Measurements from ENCODE around the gene ZNF35.

ZNF35 gene

DNA sequence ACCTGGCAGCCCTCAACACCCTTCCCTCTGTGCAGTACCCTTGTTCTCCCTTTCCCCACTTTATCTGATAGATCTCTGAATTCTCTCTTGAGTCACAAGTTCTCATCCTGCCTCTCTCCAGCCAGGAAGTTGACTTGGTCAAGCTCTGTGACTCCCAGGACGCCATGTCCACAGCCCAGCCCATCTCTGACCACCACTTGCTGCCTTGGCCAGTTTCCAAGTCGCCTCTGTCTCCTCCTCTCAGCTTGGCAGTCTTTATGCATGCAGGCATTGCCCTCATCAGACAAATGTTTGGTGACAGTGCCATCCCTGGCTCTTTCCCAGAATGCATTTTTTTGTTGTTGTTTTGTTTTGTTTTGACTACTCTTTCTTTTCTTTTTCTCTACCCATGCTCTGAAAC is 25.7 kb downstream of the ZNF35 start:
- no peak for DNase-seq
- in situ Hi-C loops (cut with HindIII; ENCODE audit: low pct_ligation_motif_present, low sequenced_read_pairs): no loop called here
- TF ChIP-seq, protein P1, sequence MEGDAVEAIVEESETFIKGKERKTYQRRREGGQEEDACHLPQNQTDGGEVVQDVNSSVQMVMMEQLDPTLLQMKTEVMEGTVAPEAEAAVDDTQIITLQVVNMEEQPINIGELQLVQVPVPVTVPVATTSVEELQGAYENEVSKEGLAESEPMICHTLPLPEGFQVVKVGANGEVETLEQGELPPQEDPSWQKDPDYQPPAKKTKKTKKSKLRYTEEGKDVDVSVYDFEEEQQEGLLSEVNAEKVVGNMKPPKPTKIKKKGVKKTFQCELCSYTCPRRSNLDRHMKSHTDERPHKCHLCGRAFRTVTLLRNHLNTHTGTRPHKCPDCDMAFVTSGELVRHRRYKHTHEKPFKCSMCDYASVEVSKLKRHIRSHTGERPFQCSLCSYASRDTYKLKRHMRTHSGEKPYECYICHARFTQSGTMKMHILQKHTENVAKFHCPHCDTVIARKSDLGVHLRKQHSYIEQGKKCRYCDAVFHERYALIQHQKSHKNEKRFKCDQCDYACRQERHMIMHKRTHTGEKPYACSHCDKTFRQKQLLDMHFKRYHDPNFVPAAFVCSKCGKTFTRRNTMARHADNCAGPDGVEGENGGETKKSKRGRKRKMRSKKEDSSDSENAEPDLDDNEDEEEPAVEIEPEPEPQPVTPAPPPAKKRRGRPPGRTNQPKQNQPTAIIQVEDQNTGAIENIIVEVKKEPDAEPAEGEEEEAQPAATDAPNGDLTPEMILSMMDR (IDR thresholded peaks at IDR 0.05; ENCODE audit: low read depth, low read length, missing control alignments): no peak

DNA sequence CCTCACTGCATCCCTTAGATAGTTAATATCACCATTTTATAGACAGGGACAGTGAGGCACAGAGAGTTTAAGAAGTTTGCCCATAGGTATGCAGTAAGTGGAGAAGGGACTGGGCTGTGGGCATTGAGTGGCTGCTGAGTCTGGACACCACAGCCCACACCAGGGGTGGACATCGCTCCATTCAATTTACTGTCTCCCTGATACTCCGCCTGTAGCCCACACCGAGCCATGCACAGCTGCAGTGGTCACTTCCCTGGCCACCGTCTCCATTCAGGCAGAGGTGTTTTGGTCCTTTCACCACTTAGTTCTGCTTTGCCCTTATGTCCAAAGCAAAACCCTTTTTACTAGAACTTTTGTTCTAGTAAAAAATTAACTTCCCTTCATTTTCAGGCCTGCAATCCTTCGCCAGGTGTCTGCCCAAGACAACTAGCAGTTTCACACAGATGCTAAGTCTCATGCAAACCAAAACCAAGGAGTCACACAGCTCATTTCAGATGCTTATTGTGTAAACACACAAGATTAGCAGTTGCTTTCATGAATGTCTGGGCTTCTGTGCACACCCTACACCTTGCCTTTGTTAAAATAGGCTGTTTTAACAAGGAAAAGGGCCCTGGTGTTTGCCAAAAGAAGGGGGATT is 30.1 kb downstream of the ZNF35 start:
- no peaks in the 10 kb centered on the region for H3K36me3 ChIP-seq (replicated peaks)
- in situ Hi-C loops (cut with HindIII; ENCODE audit: low pct_ligation_motif_present, low sequenced_read_pairs): no loop called here
- no peak overlapping the region for H3K27ac ChIP-seq
- DNase-seq: no peak
- TF ChIP-seq, protein P1 (IDR thresholded peaks at IDR 0.05; ENCODE audit: low read depth, low read length, missing control alignments): no peak
- no peak overlapping the region for H3K4me3 ChIP-seq (ENCODE audit: low read depth, low read length)
- H3K27me3 ChIP-seq (replicated peaks): no peaks in the 10 kb centered on the region

More for the DNA sequence above, 25.7 kb downstream of the ZNF35 start:
- Histone ChIP-seq H3K4me3 (ENCODE audit: low read depth, low read length) (no peak overlapping the region), H3K27ac (no peak overlapping the region), H3K36me3 (replicated peaks) (no peaks in the 10 kb centered on the region), H3K27me3 (replicated peaks) (no peaks in the 10 kb centered on the region)

DNA sequence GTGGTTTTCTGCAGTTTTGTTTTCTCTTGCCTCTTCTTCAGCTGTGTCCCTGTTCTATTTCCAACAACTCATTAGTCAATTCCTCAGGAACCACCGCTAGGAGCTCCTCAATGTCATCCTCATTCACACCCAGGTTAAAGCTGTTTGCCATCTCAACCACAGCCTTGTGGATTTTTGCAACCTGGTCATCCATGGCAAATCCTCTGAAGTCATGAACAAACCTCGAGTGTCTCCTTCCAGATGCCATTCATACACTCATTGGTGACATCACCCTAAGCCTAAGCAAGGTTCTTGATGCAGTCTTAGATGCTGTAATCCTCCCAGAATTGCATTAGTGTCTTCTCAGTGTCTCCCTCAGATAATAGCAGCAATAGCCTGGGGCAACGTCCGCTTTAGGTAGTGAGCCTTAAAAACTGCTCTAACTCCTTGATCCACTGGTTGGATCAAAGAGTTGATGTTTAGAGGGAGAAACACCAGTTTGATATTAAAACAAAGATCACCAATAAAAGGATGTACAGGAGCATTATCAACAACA is 32.5 kb downstream of the ZNF35 start:
- H3K4me3 ChIP-seq (ENCODE audit: low read depth, low read length): no peak overlapping the region
- no peak for DNase-seq
- TF ChIP-seq, protein P1 (IDR thresholded peaks at IDR 0.05; ENCODE audit: low read depth, low read length, missing control alignments): no peak
- H3K27ac ChIP-seq: no peak overlapping the region
- no peaks in the 10 kb centered on the region for H3K36me3 ChIP-seq (replicated peaks)
- in situ Hi-C loops (cut with HindIII; ENCODE audit: low pct_ligation_motif_present, low sequenced_read_pairs): no loop called here
- no peaks in the 10 kb centered on the region for H3K27me3 ChIP-seq (replicated peaks)

DNA sequence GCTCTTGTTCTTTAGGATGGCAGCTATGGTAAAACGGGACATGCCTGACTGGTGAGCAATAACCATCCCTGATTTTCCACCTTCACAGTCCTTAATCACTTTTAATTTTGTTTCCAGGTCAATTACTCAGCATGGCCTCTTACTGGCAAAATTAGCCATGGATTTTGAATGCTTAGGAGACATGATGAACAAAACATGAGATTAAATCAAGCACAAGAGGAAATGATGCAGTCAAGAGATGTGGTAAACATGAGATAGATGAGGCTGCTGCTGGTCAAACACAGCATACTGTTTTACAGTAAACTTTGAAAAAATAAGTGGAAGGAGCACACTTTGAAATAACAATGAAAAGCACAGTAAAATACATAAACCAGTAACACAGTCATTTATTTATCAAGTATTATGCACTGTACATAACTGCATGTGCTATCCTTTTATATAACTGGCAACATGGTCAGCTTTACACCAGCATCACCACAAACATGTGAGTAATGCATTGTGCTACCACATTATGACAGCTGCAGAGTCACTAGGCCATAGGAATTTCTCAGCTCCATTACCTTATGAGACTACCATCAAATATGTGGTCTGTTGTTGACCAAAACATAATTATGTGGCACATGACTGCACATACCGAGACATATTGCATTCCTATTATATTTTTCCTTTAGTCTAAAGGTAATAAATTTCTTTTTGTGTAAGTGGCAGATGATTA is 33.8 kb downstream of the ZNF35 start:
- DNase-seq: peak; percentile 5
- Histone ChIP-seq H3K27ac (no peak overlapping the region), H3K4me3 (ENCODE audit: low read depth, low read length) (no peak overlapping the region), H3K36me3 (replicated peaks) (no peaks in the 10 kb centered on the region), H3K27me3 (replicated peaks) (no peaks in the 10 kb centered on the region)
- TF ChIP-seq, protein P1 (IDR thresholded peaks at IDR 0.05; ENCODE audit: low read depth, low read length, missing control alignments): no peak
- in situ Hi-C loops (cut with HindIII; ENCODE audit: low pct_ligation_motif_present, low sequenced_read_pairs): no loop called here

DNA sequence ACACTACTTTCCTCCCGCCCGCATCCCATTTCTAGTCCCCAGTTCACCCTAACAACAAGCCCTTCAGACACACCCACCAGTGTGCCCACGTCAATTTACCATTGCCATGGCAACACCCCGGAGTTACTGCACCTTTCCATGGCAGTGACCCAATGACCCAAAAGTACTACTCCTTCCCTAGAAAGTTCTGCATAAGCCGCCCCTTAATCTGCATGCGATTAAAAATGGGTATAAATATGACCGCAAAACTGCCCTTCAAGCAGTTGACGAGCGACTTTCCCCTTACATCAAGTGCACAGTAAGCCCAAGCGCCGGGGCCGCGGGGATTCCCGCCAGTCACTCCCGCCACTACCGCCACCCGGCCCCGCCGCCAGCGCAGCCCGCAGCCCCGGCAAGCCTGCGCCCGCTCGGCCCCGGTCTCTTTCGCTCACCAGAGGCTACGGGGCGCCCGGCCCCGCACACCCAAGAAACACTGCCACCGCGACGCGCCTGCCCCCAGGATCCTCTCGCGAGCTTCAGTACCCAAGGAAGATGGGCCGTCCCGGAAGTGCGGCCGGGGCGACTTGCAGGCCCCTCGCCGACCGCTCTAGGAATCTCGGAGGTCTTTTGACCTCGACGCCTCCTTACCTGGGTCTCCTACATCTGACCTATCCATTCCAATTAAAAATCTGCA is 36.7 kb downstream of the ZNF35 start:
- peak; percentile 68 for DNase-seq
- no peaks in the 10 kb centered on the region for H3K36me3 ChIP-seq (replicated peaks)
- no peak overlapping the region for H3K27ac ChIP-seq
- no peaks in the 10 kb centered on the region for H3K27me3 ChIP-seq (replicated peaks)
- TF ChIP-seq, protein P1 (IDR thresholded peaks at IDR 0.05; ENCODE audit: low read depth, low read length, missing control alignments): no peak
- peak overlapping the region; percentile 59 for H3K4me3 ChIP-seq (ENCODE audit: low read depth, low read length)
- in situ Hi-C loops (cut with HindIII; ENCODE audit: low pct_ligation_motif_present, low sequenced_read_pairs): no loop called here
